HepG2 (cell line): ENCODE measurements around the gene MADCAM1.

Experiments
- POLR2A ChIP-seq, 2 experiments: IDR thresholded peaks; 2 replicates each; pipeline ENCODE4 v1.6.1; 2011; ENCODE audit warnings: low read depth in 2 of 2, low read length in 2 of 2, mild to moderate bottlenecking in 1 of 2, moderate library complexity in 1 of 2; ENCODE audit not compliant: insufficient read depth in 1 of 2
- RNF219 ChIP-seq: sonication (generic); formaldehyde crosslinking; IDR thresholded peaks from 2 replicates; pipeline ENCODE4 v1.5.0; 2020; ENCODE audit warnings: mild to moderate bottlenecking, missing genetic modification reagents
- ZNF326 ChIP-seq: sonication (generic); formaldehyde crosslinking; IDR thresholded peaks from 2 replicates; pipeline ENCODE4 v1.4.0; 2020; ENCODE audit warnings: missing genetic modification reagents, borderline replicate concordance

DNA sequence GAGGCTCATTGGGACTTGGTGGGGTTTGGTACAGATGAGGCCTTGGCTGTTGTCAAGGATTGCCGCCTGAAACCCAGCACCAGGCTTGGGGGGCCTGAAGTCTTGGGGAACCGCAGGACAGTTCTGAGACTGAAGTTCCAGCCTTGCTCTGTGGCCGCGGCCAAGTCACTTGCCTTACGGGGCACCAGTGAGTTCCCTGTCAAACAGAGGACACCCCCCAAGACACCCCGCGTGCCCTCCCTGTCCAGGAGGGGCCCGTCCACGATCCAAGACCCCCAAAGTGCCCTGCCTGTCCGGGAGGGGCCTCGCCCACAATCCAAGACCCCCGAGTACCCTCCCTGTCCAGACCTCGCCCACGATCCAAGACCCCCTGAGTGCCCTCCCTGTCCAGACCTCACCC is 37.8 kb downstream of the MADCAM1 start:
- TF ChIP-seq ZNF326 (CRISPR knock-in tag) = no peak
- no peak for TF ChIP-seq POLR2A (IDR thresholded peaks at IDR 0.05; ENCODE audit: insufficient read depth in 1 of 2, low read depth in 2 of 2, low read length in 2 of 2)
- TF ChIP-seq RNF219 (CRISPR knock-in tag) = no peak
